Kidney glomerular epithelial cell (primary cell): ENCODE results near the gene SCRT2.
"Not testable (repeated sequence)": the region's sequence is repeated elsewhere in the genome, so short reads cannot be mapped to it uniquely, and the experiment has no call there.

Source experiments
- DNase-seq: peaks from one replicate; lab custom pipeline; 2025; lab: John Stamatoyannopoulos, UW

Gene SCRT2

DNA sequence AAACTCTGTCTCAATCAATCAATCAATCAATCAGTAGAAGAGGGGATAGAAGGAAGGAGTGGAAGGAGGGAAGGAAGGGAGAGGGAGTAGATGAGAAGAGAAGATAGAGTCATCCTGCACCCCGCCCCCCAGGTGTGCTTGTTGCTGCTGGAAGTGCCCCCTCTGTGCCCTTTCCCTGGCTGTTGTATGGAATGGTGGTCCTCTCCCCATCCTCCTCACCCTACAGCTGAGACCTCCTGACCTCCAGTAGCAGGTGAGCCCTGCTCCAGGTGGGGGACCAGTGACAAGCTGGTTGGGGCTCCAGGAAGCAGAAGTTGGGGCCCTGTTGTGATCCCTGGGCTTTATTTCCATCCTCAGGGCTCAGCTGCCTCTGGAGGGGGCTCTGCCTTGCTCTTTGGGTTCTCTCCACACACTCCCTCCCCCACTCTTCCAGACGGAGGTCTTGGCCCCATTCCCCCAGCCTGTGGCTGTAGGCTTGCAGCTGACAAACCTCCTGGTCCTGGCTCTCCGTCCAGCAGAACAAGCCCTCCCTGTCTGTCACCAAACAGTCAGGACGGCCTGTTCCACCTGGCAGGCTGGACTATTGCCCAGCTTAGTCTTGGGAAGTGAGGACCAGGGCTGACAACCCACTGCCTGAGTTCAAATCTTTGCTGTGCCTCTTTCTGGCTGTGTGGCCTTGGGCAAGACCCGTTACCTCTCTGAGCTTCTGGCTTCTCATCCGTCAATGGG is 26.0 kb upstream of the SCRT2 start:
- DNase-seq, result no peak

- DNase-seq, result no peak
Measured at GRCh38 chr20:699811-700338, 24.3 kb upstream of the SCRT2 start.

DNA sequence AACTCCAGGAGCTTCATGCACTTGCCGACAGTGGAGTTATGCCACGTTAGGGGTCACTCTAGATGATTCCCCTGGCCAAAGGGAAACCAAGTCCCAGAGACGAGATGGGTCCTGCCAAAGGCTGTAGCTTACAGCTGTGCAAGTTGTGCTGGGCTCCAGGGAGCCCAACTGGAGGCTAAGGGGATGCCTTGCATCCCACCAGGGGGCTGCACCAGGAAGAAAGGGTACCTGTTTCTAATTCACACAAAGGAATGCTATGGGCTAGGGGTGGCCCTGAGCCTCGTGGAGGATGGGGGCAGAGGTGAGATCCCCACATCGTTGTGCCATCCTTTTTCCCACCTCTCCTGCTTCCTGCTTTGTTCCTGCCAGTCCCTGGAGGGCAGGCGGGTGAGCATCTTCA is 23.7 kb upstream of the SCRT2 start:
- DNase-seq, result no peak

DNA sequence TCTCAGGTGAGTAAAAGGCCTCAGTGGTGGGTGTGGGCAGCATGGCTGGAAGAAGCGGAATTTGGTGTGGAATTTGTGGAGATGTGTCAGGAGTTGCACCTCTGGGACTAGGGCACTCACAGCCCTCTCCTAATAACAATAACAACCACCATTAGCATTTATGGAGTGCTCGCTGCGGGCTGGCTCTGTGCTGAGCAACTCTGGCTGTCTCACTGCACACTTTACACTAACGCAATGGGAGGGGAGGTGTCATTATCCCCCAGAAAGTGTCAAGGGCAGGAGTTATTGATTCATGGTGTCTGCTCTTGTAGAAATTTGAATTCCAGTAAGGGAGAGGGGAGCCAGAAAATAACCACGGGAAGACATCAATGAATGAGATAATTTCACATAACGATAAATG is 22.7 kb upstream of the SCRT2 start:
- no peak for DNase-seq

- no peak for DNase-seq
Measured at GRCh38 chr20:697826-698225, 22.2 kb upstream of the SCRT2 start.

DNA sequence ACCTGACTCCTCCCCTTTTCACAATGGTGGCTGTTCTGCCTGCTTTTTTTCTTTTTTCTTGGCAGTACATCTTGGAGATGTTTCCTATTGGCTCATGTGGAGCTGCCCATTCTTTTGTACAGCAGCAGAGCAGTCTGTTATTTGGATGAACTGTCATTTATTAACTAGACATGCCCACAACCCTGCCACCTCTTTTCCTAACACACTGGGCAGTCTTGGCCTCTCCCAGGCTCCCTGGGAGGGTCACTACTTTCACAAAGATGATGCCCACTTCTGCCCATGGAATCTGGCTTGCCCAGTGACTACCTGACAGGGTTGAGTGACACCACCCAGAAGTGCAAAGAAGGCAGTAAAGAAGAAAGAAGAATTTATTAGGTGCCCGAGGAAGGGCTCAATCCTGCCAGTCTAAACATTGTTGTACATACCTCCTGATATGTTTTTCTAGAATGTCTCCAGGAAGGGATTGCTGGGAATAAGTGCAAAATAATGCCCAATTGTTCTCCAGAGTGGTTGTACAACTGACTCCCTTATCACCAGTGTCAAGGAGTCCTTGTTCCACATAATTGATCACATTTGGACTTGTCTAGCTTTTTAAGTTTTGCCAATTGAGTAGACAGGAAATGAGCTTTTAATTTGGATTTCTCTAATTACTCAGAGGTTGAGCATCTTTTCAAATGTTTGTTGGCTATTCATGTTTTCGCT is 19.7 kb upstream of the SCRT2 start:
- DNase-seq, result peak; percentile 0

DNA sequence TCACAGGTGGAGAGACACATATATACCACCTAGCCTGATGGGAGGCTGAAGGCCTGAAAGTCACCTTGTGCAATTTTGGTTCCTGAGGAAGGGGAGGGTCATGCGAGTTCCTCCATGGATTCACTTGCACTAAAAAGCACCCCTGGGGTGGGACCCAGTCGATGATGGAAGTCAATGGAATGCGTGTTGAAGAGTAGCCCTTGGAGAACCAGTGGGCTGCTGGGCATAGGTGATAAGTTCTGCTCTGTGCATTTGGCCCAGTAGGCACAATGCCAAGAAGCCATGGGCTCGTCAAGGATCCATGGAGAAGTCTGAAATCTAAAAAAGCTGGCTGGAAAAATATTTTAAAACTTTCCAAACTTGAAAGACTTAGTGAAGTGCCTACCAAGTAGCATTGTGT is 18.9 kb upstream of the SCRT2 start:
- DNase-seq, result no peak

DNA sequence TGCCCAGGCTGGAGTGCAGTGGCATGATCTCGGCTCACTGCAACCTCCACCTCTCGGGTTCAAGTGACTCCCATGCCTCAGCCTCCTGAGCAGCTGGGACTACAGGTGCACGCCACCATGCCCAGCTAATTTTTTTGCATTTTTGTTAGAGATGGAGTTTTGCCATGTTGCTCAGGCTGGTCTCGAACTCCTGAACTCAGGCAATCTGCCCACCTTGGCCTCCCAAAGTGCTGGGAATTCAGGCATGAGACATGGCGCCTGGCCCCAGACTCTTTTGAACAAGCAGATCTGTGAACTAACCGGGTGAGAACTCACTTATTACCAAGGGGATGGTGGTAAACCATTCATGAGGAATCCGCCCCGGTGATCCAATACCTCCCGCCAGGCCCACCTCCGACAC is 18.2 kb upstream of the SCRT2 start:
- not testable (repeated sequence) for DNase-seq

DNA sequence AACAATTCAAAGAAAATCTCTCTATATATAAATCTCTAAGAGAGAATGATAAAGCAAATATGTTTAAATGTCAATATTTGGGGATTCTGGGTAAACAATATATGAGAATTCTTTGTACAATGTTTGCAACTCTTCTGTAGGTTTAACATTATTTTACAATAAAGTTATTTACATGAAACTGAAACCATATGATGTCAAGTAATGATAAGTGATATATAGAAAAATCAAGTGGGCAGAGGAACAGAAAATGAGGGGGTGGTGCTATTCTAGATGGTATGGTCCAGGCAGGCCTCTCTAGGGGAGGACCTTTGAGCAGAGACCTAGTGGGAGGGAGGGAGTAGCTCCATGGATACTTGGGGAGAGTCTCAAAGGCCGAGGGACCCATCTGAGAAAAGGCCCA is 16.4 kb upstream of the SCRT2 start:
- no peak for DNase-seq

DNA sequence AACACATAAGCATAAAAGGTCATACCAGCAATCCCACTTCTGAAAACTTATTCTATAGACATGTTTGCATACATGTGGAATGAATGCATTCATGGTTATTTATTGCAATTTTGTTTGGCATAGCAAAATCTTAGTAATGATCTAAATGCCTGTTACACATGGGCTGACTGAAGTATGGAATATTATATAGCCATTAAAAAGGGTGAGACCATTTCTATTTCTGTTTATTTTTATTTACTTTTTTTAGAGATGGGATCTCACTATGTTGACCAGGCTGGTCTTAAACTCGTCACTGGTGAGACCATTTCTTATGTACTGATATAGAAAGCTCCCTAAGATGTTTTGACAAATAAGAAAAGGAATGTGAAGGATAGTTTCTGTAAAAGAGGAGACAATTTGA is 14.3 kb upstream of the SCRT2 start:
- DNase-seq, result no peak

DNA sequence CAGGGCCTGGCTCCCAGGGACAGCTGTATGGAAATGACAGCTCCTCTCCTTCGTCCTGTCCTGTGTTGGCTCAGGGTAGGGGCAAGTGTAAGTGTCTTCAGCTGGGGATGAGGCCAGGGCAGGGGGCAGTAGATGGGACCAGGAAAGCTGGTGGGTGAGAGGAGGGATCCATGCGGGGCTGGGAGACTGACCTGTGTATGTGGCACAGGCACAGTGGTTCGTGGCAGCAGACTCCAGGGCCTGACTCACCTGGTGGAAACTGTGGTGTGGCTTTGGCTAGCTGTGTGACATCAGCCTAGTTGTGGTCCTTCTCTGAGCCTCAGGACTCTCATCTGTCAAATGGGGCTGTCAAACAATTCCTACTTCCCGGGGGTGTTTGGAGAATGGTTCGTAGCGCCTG is 13.7 kb upstream of the SCRT2 start:
- no peak for DNase-seq

GRCh38 chr20:688809-689212 is 13.2 kb upstream of the SCRT2 start:
- peak; percentile 1 for DNase-seq

- DNase-seq, result no peak
Measured at GRCh38 chr20:687468-688203, 12.0 kb upstream of the SCRT2 start.

DNA sequence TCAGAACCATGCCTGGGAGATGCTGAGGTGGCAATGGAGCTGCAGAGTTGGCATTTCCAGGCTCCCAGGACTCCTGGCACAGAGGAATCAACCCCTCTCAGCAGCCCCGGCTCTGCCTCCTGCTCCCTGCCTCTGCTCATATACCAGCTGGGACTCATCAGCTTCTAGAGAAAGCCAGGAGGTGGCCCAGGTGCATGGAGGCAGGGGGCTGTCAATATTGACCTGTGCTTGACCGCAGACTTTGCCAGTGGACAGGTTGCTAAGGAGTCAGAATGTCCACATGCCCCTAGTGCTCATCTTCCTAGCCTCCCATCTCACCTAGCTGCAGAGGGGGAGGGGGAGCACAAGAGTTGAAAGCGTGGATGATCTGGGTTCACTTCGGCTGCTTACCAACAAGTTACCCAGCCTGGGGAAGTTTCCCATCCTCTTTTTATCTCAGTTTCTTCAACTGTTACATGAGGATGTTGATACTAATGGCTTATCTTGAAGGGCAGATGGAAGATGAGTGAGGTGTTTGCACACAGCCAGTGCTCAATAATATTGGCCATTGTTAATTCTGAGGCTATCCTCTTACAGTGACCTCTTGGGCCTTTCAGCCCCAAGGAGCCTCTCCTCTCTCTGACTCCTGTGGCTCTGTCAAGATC is 9.2 kb upstream of the SCRT2 start:
- no peak for DNase-seq

- DNase-seq, result no peak
Measured at GRCh38 chr20:682123-682522, 6.5 kb upstream of the SCRT2 start.

DNA sequence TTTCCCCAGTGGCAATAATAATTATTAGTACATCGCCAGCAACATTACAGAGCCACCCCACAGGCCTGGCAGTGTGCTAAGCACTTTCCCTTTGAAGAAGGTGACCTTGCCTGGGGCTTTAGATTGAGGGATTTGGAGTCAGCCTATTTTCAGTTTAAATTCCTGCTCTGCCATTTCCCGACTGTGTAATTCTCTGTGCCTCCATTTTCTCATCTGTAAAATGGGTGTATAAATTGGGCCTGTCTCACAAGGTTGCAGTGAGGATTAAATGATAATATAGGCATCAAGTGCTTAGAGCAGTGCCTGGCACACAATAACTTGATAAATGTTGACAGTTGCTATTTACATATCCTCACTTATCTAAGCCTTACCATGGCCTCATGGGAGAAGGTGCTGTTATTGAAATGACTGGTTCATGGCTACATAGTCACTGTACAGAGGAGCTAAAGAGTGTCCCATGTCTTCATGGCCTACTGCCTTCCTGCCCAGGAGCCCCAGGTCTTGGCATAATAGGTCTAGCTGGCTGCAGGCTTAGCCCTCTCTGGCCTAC is 5.1 kb upstream of the SCRT2 start:
- DNase-seq, result no peak

GRCh38 chr20:677957-678356 is 2.4 kb upstream of the SCRT2 start:
- no peak for DNase-seq

DNA sequence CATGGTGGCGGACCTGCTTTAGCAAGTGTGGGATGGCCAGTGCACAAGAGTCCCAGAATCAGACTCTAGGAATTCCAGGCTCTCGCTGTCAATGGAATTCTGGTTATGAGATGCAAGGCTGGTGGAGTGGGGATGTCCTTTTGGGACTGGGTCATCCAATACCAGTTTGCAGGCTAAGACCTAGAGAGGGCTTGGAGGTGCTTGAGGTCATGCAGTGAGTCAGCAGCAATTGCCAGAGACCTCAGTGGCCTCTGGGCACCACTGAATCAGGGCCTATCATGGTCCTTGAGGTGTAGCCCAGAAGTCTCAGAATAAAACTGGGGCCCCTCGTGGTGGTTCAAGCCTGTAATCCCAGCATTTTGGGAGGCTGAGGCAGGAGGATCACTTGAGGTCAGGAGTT is 1.4 kb upstream of the SCRT2 start:
- no peak for DNase-seq

- DNase-seq, result no peak
Measured at GRCh38 chr20:676315-676937, 824 bp upstream of the SCRT2 start.

- no peak for DNase-seq
Measured at GRCh38 chr20:675033-675452, 559 bp downstream of the SCRT2 start.

GRCh38 chr20:673603-674001 is 2.0 kb downstream of the SCRT2 start:
- no peak for DNase-seq
